HCT116 (cell line): Measurements from ENCODE around the gene PIK3CA. TPM values are rescaled to one million over a fixed set of nuclear protein-coding genes. Genes with fewer than 3 reads are reported as not detected.

Source experiments
- ATAC-seq: fragments of 200-7000 bp; cut with Tn5 transposase; 2 replicates; pipeline ENCODE4 v1.9.1; 2020; ENCODE audit warnings: mild to moderate bottlenecking, moderate library complexity
- BruUV-seq: library from RNA; stranded (reverse); fragments of 400-500 nt; replicated peaks from 2 replicates; lab custom pipeline; 2021; lab: Mats Ljungman, UMichigan
- CTCF ChIA-PET: fragments of 300-600 bp; sonication (Branson Sonifier 250); formaldehyde crosslinking; loops from one replicate; lab custom pipeline; 2021; ENCODE audit warnings: antibody characterized with exemption; lab: Charles Lee
- POLR2A ChIA-PET: fragments of 300-600, 350-600 bp; sonication (Branson Sonifier 250); formaldehyde crosslinking; loops from one replicate; lab custom pipeline; 2021; ENCODE audit warnings: antibody characterized with exemption; lab: Charles Lee
- RAD21 ChIA-PET, 2 experiments: fragments of 300-600 bp; sonication (Branson Sonifier 250); formaldehyde crosslinking; loops; one replicate each; lab custom pipeline; 2023; ENCODE audit warnings: low total read pairs in 2 of 2; ENCODE audit not compliant: uncharacterized antibody in 2 of 2, unreplicated experiment in 2 of 2, low non-redundant PET in 1 of 2; lab: Charles Lee
- DNase-seq: peaks from one replicate; pipeline ENCODE4 v3.0.0-alpha.2; 2010; ENCODE audit warnings: low read depth, low spot score
- H2AFZ ChIP-seq: fragments of 200-600 bp; shearing (Covaris generic), sonication (generic); 2 replicates; pipeline ENCODE4 v1.6.1; 2017; ENCODE audit warnings: low read depth, mixed run types, mixed read lengths, antibody characterized with exemption, low read length; ENCODE audit not compliant: poor library complexity, severe bottlenecking
- H3K27ac ChIP-seq: 2 replicates; pipeline ENCODE4 v1.5.1; 2012; ENCODE audit warnings: low read depth, low read length
- H3K27me3 ChIP-seq: fragments of 200-600 bp; sonication (generic); 2 replicates; pipeline ENCODE4 v1.6.1; 2016; ENCODE audit warnings: mixed run types, low read length, mixed read lengths; ENCODE audit not compliant: insufficient read depth
- H3K36me3 ChIP-seq, 2 experiments: fragments of 200-500 bp in 1 of 2; fragments of 200-600 bp in 1 of 2; sonication (Bioruptor generic) in 1 of 2; sonication (generic) in 1 of 2; 2 replicates each; pipeline versions ENCODE4 v1.5.1 to v1.6.1; 2014 to 2016; ENCODE audit warnings: low read length in 2 of 2, inconsistent platforms in 1 of 2, mixed read lengths in 1 of 2, mixed run types in 1 of 2; ENCODE audit not compliant: insufficient read depth in 2 of 2, control insufficient read depth in 1 of 2
- H3K4me1 ChIP-seq, 2 experiments: fragments of 200-600 bp in 1 of 2; sonication (generic) in 1 of 2; 2 replicates each; pipeline versions ENCODE4 v1.5.1 to v1.6.1; 2012 to 2017; ENCODE audit warnings: low read length in 2 of 2, inconsistent platforms in 1 of 2, mild to moderate bottlenecking in 1 of 2, mixed read lengths in 1 of 2, mixed run types in 1 of 2, moderate library complexity in 1 of 2; ENCODE audit not compliant: insufficient read depth in 2 of 2, control insufficient read depth in 1 of 2
- H3K4me2 ChIP-seq: fragments of 200-600 bp; sonication (generic); 2 replicates; pipeline ENCODE4 v1.6.1; 2017; ENCODE audit warnings: mixed run types, low read length, mixed read lengths
- H3K4me3 ChIP-seq, 2 experiments: fragments of 200-600 bp in 1 of 2; sonication (generic) in 1 of 2; replicated peaks in 1 of 2; 2 replicates each; pipeline ENCODE4 v1.5.1; 2011 to 2016; ENCODE audit warnings: low read length in 2 of 2, control low read depth in 1 of 2, low read depth in 1 of 2, mild to moderate bottlenecking in 1 of 2, mixed read lengths in 1 of 2, mixed run types in 1 of 2
- H3K79me2 ChIP-seq: fragments of 200-600 bp; sonication (generic); 2 replicates; pipeline ENCODE4 v1.6.1; 2017; ENCODE audit warnings: mild to moderate bottlenecking, mixed run types, low read length, moderate library complexity, mixed read lengths; ENCODE audit not compliant: insufficient read depth
- H3K9ac ChIP-seq: fragments of 200-600 bp; sonication (generic); 2 replicates; pipeline ENCODE4 v1.6.1; 2016; ENCODE audit warnings: low read length, mixed read lengths
- H3K9me2 ChIP-seq: fragments of 200-600 bp; sonication (generic), shearing (Covaris generic); 2 replicates; pipeline ENCODE4 v1.6.1; 2017; ENCODE audit warnings: mixed run types, mild to moderate bottlenecking, moderate library complexity; ENCODE audit not compliant: insufficient read depth
- H3K9me3 ChIP-seq, 2 experiments: fragments of 200-500 bp in 1 of 2; fragments of 200-600 bp in 1 of 2; sonication (Bioruptor generic) in 1 of 2; sonication (generic) in 1 of 2; 2 replicates each; pipeline ENCODE4 v1.6.1; 2014 to 2017; ENCODE audit warnings: low read length in 2 of 2, mixed read lengths in 2 of 2, inconsistent platforms in 1 of 2, low read depth in 1 of 2, mild to moderate bottlenecking in 1 of 2, mixed run types in 1 of 2, moderate library complexity in 1 of 2; ENCODE audit not compliant: control insufficient read depth in 1 of 2, insufficient read depth in 1 of 2
- H4K20me1 ChIP-seq: fragments of 200-600 bp; sonication (generic), shearing (Covaris generic); 2 replicates; pipeline ENCODE4 v1.6.1; 2017; ENCODE audit warnings: mixed run types, mild to moderate bottlenecking, moderate library complexity; ENCODE audit not compliant: insufficient read depth
- CEBPB ChIP-seq: IDR thresholded peaks from 2 replicates; pipeline ENCODE4 v1.6.1; 2012; ENCODE audit warnings: low read depth
- EGR1 ChIP-seq: IDR thresholded peaks from 2 replicates; pipeline ENCODE4 v1.6.1; 2012; ENCODE audit warnings: low read depth
- ELF1 ChIP-seq: IDR thresholded peaks from 2 replicates; pipeline ENCODE4 v1.6.1; 2012; ENCODE audit warnings: low read depth, borderline replicate concordance
- EZH2 ChIP-seq: fragments of 200-600 bp; sonication (generic); IDR thresholded peaks from 2 replicates; pipeline ENCODE4 v1.6.1; 2017; ENCODE audit warnings: antibody characterized with exemption, mixed run types
- EZH2phosphoT487 ChIP-seq: fragments of 200-600 bp; IDR thresholded peaks from 2 replicates; pipeline ENCODE4 v1.6.1; 2018; ENCODE audit warnings: antibody characterized with exemption, borderline replicate concordance
- FOSL1 ChIP-seq: IDR thresholded peaks from 2 replicates; pipeline ENCODE4 v1.6.1; 2012; ENCODE audit warnings: low read depth
- POLR2A ChIP-seq: IDR thresholded peaks from 2 replicates; pipeline ENCODE4 v1.7.0; 2011; ENCODE audit warnings: borderline replicate concordance; ENCODE audit not compliant: insufficient read depth, insufficient read length; ENCODE audit errors: extremely low read depth
- POLR2AphosphoS5 ChIP-seq: IDR thresholded peaks from 2 replicates; pipeline ENCODE4 v1.6.1; 2011; ENCODE audit warnings: mild to moderate bottlenecking, low read depth, low read length, moderate library complexity
- RAD21 ChIP-seq: IDR thresholded peaks from 2 replicates; pipeline ENCODE4 v1.6.1; 2012; ENCODE audit warnings: low read depth, mild to moderate bottlenecking
- SIN3A ChIP-seq: IDR thresholded peaks from 2 replicates; pipeline ENCODE4 v1.6.1; 2012; ENCODE audit warnings: low read depth
- SP1 ChIP-seq: IDR thresholded peaks from 2 replicates; pipeline ENCODE4 v1.6.1; 2012; ENCODE audit warnings: low read depth
- SRF ChIP-seq: IDR thresholded peaks from 2 replicates; pipeline ENCODE4 v1.6.1; 2012; ENCODE audit warnings: low read depth
- TCF7L2 ChIP-seq: IDR thresholded peaks from 2 replicates; pipeline ENCODE4 v1.7.0; 2011; ENCODE audit warnings: borderline replicate concordance, inconsistent platforms; ENCODE audit not compliant: insufficient read depth, insufficient read length; ENCODE audit errors: extremely low read depth
- YY1 ChIP-seq: IDR thresholded peaks from 2 replicates; pipeline ENCODE4 v1.6.1; 2011; ENCODE audit warnings: low read length, low read depth, moderate library complexity, mild to moderate bottlenecking; ENCODE audit not compliant: insufficient replicate concordance; ENCODE audit errors: extremely low read depth
- ZFX ChIP-seq: fragments of 450-650 bp; IDR thresholded peaks from 2 replicates; pipeline ENCODE4 v1.6.1; 2017
- ZNF274 ChIP-seq: fragments of 200-500 bp; sonication (Bioruptor generic); IDR thresholded peaks from 2 replicates; pipeline ENCODE4 v1.6.1; 2014; ENCODE audit warnings: mild to moderate bottlenecking, low read depth, low read length, inconsistent platforms
- intact Hi-C: fragments of 100-400 bp; cut with micrococcal nuclease; formaldehyde crosslinking; loops from 2 replicates; pipeline ENCODE4 v1.10.0; 2022
- total RNA-seq: library from RNA; stranded (reverse); gene quantifications from one replicate; pipeline ENCODE4 v1.2.1, GENCODE V29; 2021; ENCODE audit not compliant: unreplicated experiment
- TF ChIP-seq, protein P1 (sequence below): IDR thresholded peaks from 2 replicates; pipeline ENCODE4 v1.6.1; 2012
- TF ChIP-seq, protein P2 (sequence below): IDR thresholded peaks from 2 replicates; pipeline ENCODE4 v1.6.1; 2012; ENCODE audit warnings: low read depth
- TF ChIP-seq, protein P3 (sequence below): IDR thresholded peaks from 2 replicates; pipeline ENCODE4 v1.6.1; 2011; ENCODE audit warnings: mild to moderate bottlenecking, low read length, moderate library complexity; ENCODE audit not compliant: insufficient replicate concordance; ENCODE audit errors: extremely low read depth
- TF ChIP-seq, protein P4 (sequence below), 3 experiments: fragments of 200-600 bp in 1 of 3; sonication (generic) in 1 of 3; IDR thresholded peaks in 2 of 3; conservative IDR thresholded peaks in 1 of 3; 2 replicates each; pipeline ENCODE4 v1.5.1; 2012 to 2017; ENCODE audit warnings: low read depth in 2 of 3, low read length in 2 of 3, antibody characterized with exemption in 1 of 3, borderline replicate concordance in 1 of 3, control low read depth in 1 of 3, mild to moderate bottlenecking in 1 of 3, mixed read lengths in 1 of 3, mixed run types in 1 of 3, moderate library complexity in 1 of 3; ENCODE audit not compliant: insufficient read depth in 1 of 3

The PIK3CA gene
- total RNA-seq, 1 experiment from 2014 or later, result 17.9 TPM

DNA sequence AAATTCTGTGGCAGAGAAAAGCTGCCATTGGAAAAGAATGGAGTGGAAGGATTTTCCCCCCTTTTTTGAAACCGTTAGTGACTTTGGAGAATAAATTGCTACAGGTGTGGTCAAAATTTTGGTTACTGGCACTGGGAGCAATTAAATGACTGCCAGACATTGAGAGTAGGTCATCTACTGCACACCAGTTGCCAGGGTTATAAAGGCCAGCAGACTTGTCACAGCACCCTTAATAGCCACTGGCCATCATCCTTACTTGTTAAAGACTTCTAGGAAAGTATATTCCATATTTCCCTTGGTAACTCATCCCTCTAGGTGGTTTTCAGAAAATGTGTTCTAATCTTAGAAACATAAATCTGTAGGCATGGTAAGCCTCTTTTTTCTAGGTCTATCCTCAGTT is 8.0 kb downstream of the PIK3CA start:
- CTCF ChIA-PET, result interaction anchor here (0.8 kb wide), 1 partner anchor 9 kb away, joined by 3 read pairs; no protein-coding TSS in a partner anchor
- H3K27me3 ChIP-seq, result no peaks in the 10 kb centered on the region
- BruUV-seq, result no TSS peak
- H2AFZ ChIP-seq, result no peak overlapping the region
- TF ChIP-seq SRF, result no peak
- TF ChIP-seq, protein P1, sequence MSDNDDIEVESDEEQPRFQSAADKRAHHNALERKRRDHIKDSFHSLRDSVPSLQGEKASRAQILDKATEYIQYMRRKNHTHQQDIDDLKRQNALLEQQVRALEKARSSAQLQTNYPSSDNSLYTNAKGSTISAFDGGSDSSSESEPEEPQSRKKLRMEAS, result no peak
- TF ChIP-seq SP1, result no peak
- TF ChIP-seq ELF1, result no peak
- TF ChIP-seq SIN3A, result no peak
- TF ChIP-seq EZH2phosphoT487, result no peak
- no peak for TF ChIP-seq POLR2AphosphoS5
- no peak for TF ChIP-seq YY1
- TF ChIP-seq EZH2, result no peak
- no peak for TF ChIP-seq POLR2A
- TF ChIP-seq TCF7L2, result no peak
- TF ChIP-seq CEBPB, result no peak
- TF ChIP-seq, protein P2, sequence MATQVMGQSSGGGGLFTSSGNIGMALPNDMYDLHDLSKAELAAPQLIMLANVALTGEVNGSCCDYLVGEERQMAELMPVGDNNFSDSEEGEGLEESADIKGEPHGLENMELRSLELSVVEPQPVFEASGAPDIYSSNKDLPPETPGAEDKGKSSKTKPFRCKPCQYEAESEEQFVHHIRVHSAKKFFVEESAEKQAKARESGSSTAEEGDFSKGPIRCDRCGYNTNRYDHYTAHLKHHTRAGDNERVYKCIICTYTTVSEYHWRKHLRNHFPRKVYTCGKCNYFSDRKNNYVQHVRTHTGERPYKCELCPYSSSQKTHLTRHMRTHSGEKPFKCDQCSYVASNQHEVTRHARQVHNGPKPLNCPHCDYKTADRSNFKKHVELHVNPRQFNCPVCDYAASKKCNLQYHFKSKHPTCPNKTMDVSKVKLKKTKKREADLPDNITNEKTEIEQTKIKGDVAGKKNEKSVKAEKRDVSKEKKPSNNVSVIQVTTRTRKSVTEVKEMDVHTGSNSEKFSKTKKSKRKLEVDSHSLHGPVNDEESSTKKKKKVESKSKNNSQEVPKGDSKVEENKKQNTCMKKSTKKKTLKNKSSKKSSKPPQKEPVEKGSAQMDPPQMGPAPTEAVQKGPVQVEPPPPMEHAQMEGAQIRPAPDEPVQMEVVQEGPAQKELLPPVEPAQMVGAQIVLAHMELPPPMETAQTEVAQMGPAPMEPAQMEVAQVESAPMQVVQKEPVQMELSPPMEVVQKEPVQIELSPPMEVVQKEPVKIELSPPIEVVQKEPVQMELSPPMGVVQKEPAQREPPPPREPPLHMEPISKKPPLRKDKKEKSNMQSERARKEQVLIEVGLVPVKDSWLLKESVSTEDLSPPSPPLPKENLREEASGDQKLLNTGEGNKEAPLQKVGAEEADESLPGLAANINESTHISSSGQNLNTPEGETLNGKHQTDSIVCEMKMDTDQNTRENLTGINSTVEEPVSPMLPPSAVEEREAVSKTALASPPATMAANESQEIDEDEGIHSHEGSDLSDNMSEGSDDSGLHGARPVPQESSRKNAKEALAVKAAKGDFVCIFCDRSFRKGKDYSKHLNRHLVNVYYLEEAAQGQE, result no peak
- no peak for TF ChIP-seq EGR1
- no peak for TF ChIP-seq ZNF274
- no peak for TF ChIP-seq RAD21
- TF ChIP-seq, protein P3, sequence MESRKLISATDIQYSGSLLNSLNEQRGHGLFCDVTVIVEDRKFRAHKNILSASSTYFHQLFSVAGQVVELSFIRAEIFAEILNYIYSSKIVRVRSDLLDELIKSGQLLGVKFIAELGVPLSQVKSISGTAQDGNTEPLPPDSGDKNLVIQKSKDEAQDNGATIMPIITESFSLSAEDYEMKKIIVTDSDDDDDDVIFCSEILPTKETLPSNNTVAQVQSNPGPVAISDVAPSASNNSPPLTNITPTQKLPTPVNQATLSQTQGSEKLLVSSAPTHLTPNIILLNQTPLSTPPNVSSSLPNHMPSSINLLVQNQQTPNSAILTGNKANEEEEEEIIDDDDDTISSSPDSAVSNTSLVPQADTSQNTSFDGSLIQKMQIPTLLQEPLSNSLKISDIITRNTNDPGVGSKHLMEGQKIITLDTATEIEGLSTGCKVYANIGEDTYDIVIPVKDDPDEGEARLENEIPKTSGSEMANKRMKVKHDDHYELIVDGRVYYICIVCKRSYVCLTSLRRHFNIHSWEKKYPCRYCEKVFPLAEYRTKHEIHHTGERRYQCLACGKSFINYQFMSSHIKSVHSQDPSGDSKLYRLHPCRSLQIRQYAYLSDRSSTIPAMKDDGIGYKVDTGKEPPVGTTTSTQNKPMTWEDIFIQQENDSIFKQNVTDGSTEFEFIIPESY, result no peak
- no peak for TF ChIP-seq FOSL1
- no peak for TF ChIP-seq ZFX
- TF ChIP-seq, protein P4, sequence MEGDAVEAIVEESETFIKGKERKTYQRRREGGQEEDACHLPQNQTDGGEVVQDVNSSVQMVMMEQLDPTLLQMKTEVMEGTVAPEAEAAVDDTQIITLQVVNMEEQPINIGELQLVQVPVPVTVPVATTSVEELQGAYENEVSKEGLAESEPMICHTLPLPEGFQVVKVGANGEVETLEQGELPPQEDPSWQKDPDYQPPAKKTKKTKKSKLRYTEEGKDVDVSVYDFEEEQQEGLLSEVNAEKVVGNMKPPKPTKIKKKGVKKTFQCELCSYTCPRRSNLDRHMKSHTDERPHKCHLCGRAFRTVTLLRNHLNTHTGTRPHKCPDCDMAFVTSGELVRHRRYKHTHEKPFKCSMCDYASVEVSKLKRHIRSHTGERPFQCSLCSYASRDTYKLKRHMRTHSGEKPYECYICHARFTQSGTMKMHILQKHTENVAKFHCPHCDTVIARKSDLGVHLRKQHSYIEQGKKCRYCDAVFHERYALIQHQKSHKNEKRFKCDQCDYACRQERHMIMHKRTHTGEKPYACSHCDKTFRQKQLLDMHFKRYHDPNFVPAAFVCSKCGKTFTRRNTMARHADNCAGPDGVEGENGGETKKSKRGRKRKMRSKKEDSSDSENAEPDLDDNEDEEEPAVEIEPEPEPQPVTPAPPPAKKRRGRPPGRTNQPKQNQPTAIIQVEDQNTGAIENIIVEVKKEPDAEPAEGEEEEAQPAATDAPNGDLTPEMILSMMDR (IDR thresholded peaks at IDR 0.05 in 2 of 3, conservative IDR thresholded peaks at IDR 0.05 in 1 of 3; ENCODE audit: borderline replicate concordance in 1 of 3, insufficient read depth in 1 of 3, low read depth in 2 of 3, low read length in 2 of 3), result no peak
- DNase-seq (no peak), ATAC-seq (no peak)
- POLR2A ChIA-PET, result no interaction called here
- H4K20me1 ChIP-seq, result no peaks in the 10 kb centered on the region
- no peak overlapping the region for H3K27ac ChIP-seq
- H3K9me2 ChIP-seq, result no peaks in the 10 kb centered on the region
- H3K79me2 ChIP-seq, result peaks cover 36% of the 10 kb centered on the region
- H3K9ac ChIP-seq, result no peak overlapping the region
- RAD21 ChIA-PET, result no interaction called here
- H3K9me3 ChIP-seq, result no peaks in the 10 kb centered on the region
- no peak overlapping the region for H3K4me3 ChIP-seq
- no peak overlapping the region for H3K4me2 ChIP-seq
- intact Hi-C loops, result no loop called here
- no peaks in the 10 kb centered on the region for H3K36me3 ChIP-seq
- H3K4me1 ChIP-seq, result no peaks in the 10 kb centered on the region
